LNCaP clone FGC (cell line): ENCODE data around the gene SMCO3.

Source experiments
- DNase-seq: peaks from one replicate; pipeline ENCODE4 v3.0.0-alpha.2; 2011; ENCODE audit warnings: low read depth
- H3K4me3 ChIP-seq: 2 replicates; pipeline ENCODE4 v1.5.1; 2011; ENCODE audit warnings: mild to moderate bottlenecking, low read depth, low read length, control low read depth
- TF ChIP-seq, protein P1 (sequence below): IDR thresholded peaks from 2 replicates; pipeline ENCODE4 v1.5.1; 2012; ENCODE audit warnings: mild to moderate bottlenecking; ENCODE audit not compliant: control insufficient read depth, insufficient read depth; ENCODE audit errors: extremely low read depth

Gene SMCO3

DNA sequence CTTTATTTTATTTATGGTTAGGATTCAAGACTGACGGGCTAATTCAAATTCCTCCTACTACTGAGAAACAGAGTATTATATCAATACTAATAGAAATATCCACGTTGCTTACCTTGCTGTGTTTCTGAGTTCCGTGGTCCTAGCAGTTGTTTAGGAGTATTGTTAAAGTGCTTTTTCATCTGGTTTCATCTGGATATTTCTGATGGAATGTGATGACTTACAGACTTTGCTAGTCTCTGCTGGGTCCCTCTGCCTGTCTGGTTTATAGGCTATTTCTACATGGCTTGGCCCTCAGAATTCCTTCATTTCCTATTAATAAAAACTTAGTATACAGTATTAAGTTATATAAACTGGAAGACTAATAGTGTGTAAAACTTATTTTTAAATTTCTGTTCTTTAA is at the start of gene SMCO3:
Gene SMCO3, minus strand, starts transcription at position 169 of the 400 bp plus-strand sequence. CDS start 7,502 bp downstream, outside the sequence.
- TF ChIP-seq, protein P1, sequence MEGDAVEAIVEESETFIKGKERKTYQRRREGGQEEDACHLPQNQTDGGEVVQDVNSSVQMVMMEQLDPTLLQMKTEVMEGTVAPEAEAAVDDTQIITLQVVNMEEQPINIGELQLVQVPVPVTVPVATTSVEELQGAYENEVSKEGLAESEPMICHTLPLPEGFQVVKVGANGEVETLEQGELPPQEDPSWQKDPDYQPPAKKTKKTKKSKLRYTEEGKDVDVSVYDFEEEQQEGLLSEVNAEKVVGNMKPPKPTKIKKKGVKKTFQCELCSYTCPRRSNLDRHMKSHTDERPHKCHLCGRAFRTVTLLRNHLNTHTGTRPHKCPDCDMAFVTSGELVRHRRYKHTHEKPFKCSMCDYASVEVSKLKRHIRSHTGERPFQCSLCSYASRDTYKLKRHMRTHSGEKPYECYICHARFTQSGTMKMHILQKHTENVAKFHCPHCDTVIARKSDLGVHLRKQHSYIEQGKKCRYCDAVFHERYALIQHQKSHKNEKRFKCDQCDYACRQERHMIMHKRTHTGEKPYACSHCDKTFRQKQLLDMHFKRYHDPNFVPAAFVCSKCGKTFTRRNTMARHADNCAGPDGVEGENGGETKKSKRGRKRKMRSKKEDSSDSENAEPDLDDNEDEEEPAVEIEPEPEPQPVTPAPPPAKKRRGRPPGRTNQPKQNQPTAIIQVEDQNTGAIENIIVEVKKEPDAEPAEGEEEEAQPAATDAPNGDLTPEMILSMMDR = no peak
- DNase-seq = no peak
- no peak within 1 kb of the TSS for H3K4me3 ChIP-seq

- DNase-seq = no peak
- TF ChIP-seq, protein P1 = no peak
- H3K4me3 ChIP-seq = no peak overlapping the region
These were observed 46.5 kb upstream of the SMCO3 start for GRCh38 chr12:14860490-14860889.

GRCh38 chr12:14858513-14858912 is 44.5 kb upstream of the SMCO3 start:
- H3K4me3 ChIP-seq = no peak overlapping the region
- TF ChIP-seq, protein P1 = no peak
- DNase-seq = no peak

GRCh38 chr12:14854586-14855183 is 40.7 kb upstream of the SMCO3 start:
- no peak for DNase-seq
- TF ChIP-seq, protein P1 = no peak
- no peak overlapping the region for H3K4me3 ChIP-seq

DNA sequence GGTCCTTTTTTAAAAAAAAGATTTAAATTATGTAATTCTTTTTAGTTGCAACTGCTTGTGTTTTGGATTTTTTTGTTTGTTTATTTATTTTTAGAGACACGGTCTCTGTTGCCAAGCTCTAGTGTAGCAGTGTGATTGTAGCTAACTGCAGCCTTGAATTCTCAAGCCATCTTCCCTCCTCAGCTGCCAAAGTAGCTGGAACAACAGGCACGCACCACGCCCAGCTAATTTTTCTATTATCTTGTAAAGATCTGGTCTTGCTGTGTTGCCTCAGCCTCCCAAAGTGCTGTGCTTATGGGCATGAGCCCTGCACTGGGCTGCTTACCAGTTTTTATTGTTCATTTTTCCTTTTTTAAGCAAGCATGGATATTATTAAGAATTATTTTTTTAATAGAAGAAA is 40.0 kb upstream of the SMCO3 start:
- H3K4me3 ChIP-seq = no peak overlapping the region
- no peak for DNase-seq
- TF ChIP-seq, protein P1 = no peak

- H3K4me3 ChIP-seq = no peak overlapping the region
- no peak for DNase-seq
- TF ChIP-seq, protein P1 = no peak
These were observed 38.9 kb upstream of the SMCO3 start for GRCh38 chr12:14852880-14853279.
